B cell (primary cell): ENCODE data around the gene JPT1. TPM values are rescaled to one million over a fixed set of nuclear protein-coding genes. Genes with fewer than 3 reads are reported as not detected.
"Not testable (repeated sequence)": the region's sequence is repeated elsewhere in the genome, so short reads cannot be mapped to it uniquely, and the experiment has no call there.

Experiments used
- ATAC-seq: fragments of 200-7000 bp; cut with Tn5 transposase; one replicate; pipeline ENCODE4 v1.10.0; 2021; ENCODE audit warnings: low read depth, mild to moderate bottlenecking, moderate number of reproducible peaks, moderate library complexity
- CTCF ChIA-PET: fragments of 350-600 bp; sonication (Branson Sonifier 250); formaldehyde crosslinking; loops from one replicate; lab custom pipeline; 2021; ENCODE audit warnings: antibody characterized with exemption, inconsistent platforms; lab: Charles Lee
- POLR2A ChIA-PET: fragments of 350-600 bp; sonication (Branson Sonifier 250); formaldehyde crosslinking; loops from one replicate; lab custom pipeline; 2021; ENCODE audit warnings: antibody characterized with exemption; lab: Charles Lee
- DNase-seq: peaks from one replicate; pipeline ENCODE4 v3.0.0; 2013
- H2AFZ ChIP-seq: 2 replicates; pipeline ENCODE4 v1.6.1; 2012; ENCODE audit warnings: mild to moderate bottlenecking, low read depth, low read length; ENCODE audit not compliant: insufficient read depth, poor library complexity, severe bottlenecking
- H3K27ac ChIP-seq, 2 donors: 1 replicate in 1 of 2; 2 replicates in 1 of 2; pipeline ENCODE4 v1.5.1; 2012 to 2013; ENCODE audit warnings: low read length in 2 of 2, mild to moderate bottlenecking in 2 of 2, moderate library complexity in 1 of 2
- H3K27me3 ChIP-seq, 4 experiments: fragments of 200-600 bp in 1 of 4; sonication (generic) in 1 of 4; replicated peaks in 1 of 4; 1 replicate in 2 of 4; 2 replicates in 2 of 4; pipeline versions ENCODE4 v1.6.1 to v1.7.0; 2013 to 2016; ENCODE audit warnings: low read length in 3 of 4, mild to moderate bottlenecking in 2 of 4, mixed read lengths in 1 of 4, moderate library complexity in 1 of 4; ENCODE audit not compliant: insufficient read depth in 4 of 4, control insufficient read depth in 3 of 4; ENCODE audit errors: control extremely low read depth in 1 of 4
- H3K36me3 ChIP-seq, 2 experiments: replicated peaks in 1 of 2; 1 replicate in 1 of 2; 2 replicates in 1 of 2; pipeline versions ENCODE4 v1.6.1 to v1.7.1; 2013; ENCODE audit warnings: low read length in 1 of 2; ENCODE audit not compliant: insufficient read depth in 2 of 2, control insufficient read depth in 1 of 2; ENCODE audit errors: control extremely low read depth in 1 of 2, extremely low read depth in 1 of 2
- H3K4me1 ChIP-seq, 2 donors: fragments of 200-600 bp in 1 of 2; sonication (generic) in 1 of 2; 1 replicate in 1 of 2; 2 replicates in 1 of 2; pipeline versions ENCODE4 v1.5.1 to v1.6.1; 2013 to 2017; ENCODE audit warnings: low read length in 2 of 2; ENCODE audit not compliant: control insufficient read depth in 2 of 2, insufficient read depth in 2 of 2
- H3K4me2 ChIP-seq: replicated peaks from 2 replicates; pipeline ENCODE3; 2012; ENCODE audit warnings: mild to moderate bottlenecking, low read depth, low read length; ENCODE audit not compliant: poor library complexity, severe bottlenecking
- H3K4me3 ChIP-seq, 5 experiments: fragments of 200-600 bp in 1 of 5; sonication (generic) in 1 of 5; 1 replicate in 3 of 5; 2 replicates in 2 of 5; pipeline versions ENCODE4 v1.5.1 to v1.7.0; 2011 to 2016; ENCODE audit warnings: low read length in 4 of 5, mild to moderate bottlenecking in 4 of 5, low read depth in 2 of 5, control low read depth in 1 of 5, moderate library complexity in 1 of 5; ENCODE audit not compliant: insufficient read depth in 1 of 5; ENCODE audit errors: control extremely low read depth in 1 of 5, extremely low read depth in 1 of 5
- H3K79me2 ChIP-seq: fragments of 200-600 bp; sonication (generic); one replicate; pipeline ENCODE4 v1.6.0; 2016; ENCODE audit warnings: low read length; ENCODE audit not compliant: control insufficient read depth, insufficient read depth
- H3K9ac ChIP-seq: fragments of 200-600 bp; sonication (generic); 2 replicates; pipeline ENCODE4 v1.6.1; 2017; ENCODE audit warnings: mild to moderate bottlenecking, low read length, moderate library complexity
- H3K9me3 ChIP-seq, 3 donors: one replicate each; pipeline versions ENCODE4 v1.6.1 to v1.7.1; 2013; ENCODE audit warnings: low read length in 2 of 3; ENCODE audit not compliant: control insufficient read depth in 2 of 3, insufficient read depth in 1 of 3; ENCODE audit errors: control extremely low read depth in 1 of 3
- H4K20me1 ChIP-seq: 2 replicates; pipeline ENCODE4 v1.6.0; 2012; ENCODE audit warnings: mild to moderate bottlenecking, low read length; ENCODE audit not compliant: insufficient read depth, control insufficient read depth, poor library complexity, severe bottlenecking
- H3K27ac Mint-ChIP-seq: one replicate; pipeline ENCODE4 v1.8.0; 2021; ENCODE audit warnings: mixed read lengths
- H3K27me3 Mint-ChIP-seq: one replicate; pipeline ENCODE4 v1.8.0; 2021; ENCODE audit warnings: mixed read lengths
- H3K4me1 Mint-ChIP-seq: one replicate; pipeline ENCODE4 v1.8.0; 2021; ENCODE audit warnings: mixed read lengths
- H3K4me3 Mint-ChIP-seq: one replicate; pipeline ENCODE4 v1.8.0; 2021; ENCODE audit warnings: mixed read lengths
- H3K9me3 Mint-ChIP-seq: one replicate; pipeline ENCODE4 v1.8.0; 2022; ENCODE audit warnings: mixed read lengths; ENCODE audit not compliant: insufficient read depth
- CTCF ChIP-seq: fragments of 200-600 bp; IDR thresholded peaks from one replicate; pipeline ENCODE4 v1.8.0; 2022; ENCODE audit warnings: antibody characterized with exemption, mild to moderate bottlenecking
- EZH2 ChIP-seq: IDR thresholded peaks from 2 replicates; pipeline ENCODE4 v1.6.1; 2012; ENCODE audit warnings: borderline replicate concordance, low read depth, mild to moderate bottlenecking, moderate library complexity, low read length; ENCODE audit not compliant: insufficient read depth, poor library complexity, severe bottlenecking
- WGBS: methylation state at CpG from one replicate; pipeline ENCODE4 v1.1.5; 2013; ENCODE audit warnings: missing lambda C conversion rate; ENCODE audit not compliant: insufficient coverage; 5-methylcytosine and 5-hydroxymethylcytosine counted together
- intact Hi-C: fragments of 100-400 bp; cut with micrococcal nuclease; formaldehyde crosslinking; loops from one replicate; pipeline ENCODE4 v1.10.0; 2022
- polyA plus RNA-seq: library from polyadenylated mRNA; depleted of rRNA; stranded (reverse); fragments of >200 nt; gene quantifications from 2 replicates; pipeline ENCODE4 v1.2.3, GENCODE V29; 2012
- total RNA-seq, 2 donors: library from RNA; stranded (reverse); fragments of 120-200 nt in 1 of 2; gene quantifications; 1 replicate in 1 of 2; 2 replicates in 1 of 2; pipeline versions ENCODE4 v1.2.3 to v1.2.4, GENCODE V29; 2013 to 2022

Gene JPT1
- total and polyA plus RNA-seq, 2 donors (not counting 1 experiment from before 2014, with no cell fraction given), result 34.8 to 37.6 TPM

- Mint-ChIP-seq H3K4me1 (peaks cover 13% of the 10 kb centered on the region), H3K4me3 (no peak overlapping the region), H3K9me3 (no peaks in the 10 kb centered on the region), H3K27ac (no peak overlapping the region), H3K27me3 (no peaks in the 10 kb centered on the region)
- Histone ChIP-seq H3K4me2 (no peak overlapping the region), H3K4me3 (no peak overlapping the region), H3K4me1 (peaks cover 14 to 15% of the 10 kb centered on the region in 2 donors), H4K20me1 (no peaks in the 10 kb centered on the region), H3K9ac (no peak overlapping the region), H3K9me3 (peaks cover 0 to 5% (median 0%) of the 10 kb centered on the region in 3 donors), H3K79me2 (peaks cover 7% of the 10 kb centered on the region), H3K36me3 (peaks cover 0 to 31% of the 10 kb centered on the region in 2 experiments), H3K27me3 (no peaks in the 10 kb centered on the region), H3K27ac (no peak overlapping the region), H2AFZ (no peak overlapping the region)
- DNase-seq (no peak), ATAC-seq (no peak)
- ChIA-PET POLR2A (interaction anchor here (0.6 kb wide), 1 partner anchor 71 kb away, joined by 3 read pairs; no protein-coding TSS in a partner anchor), CTCF (interaction anchor here (1.1 to 1.8 kb wide), 4 partner anchors 12 to 39 kb away, joined by 3 to 8 read pairs (median 4); no protein-coding TSS in a partner anchor)
- 100% methylated on average over 2 of the region's 13 CpGs for WGBS
- intact Hi-C loops, result no loop called here
- TF ChIP-seq EZH2 (no peak), CTCF (no peak)
Measured at GRCh38 chr17:75142236-75142971, 11.9 kb downstream of the JPT1 start.

- ChIA-PET CTCF (interaction anchor here (0.6 to 1.0 kb wide), 2 partner anchors 14 to 130 kb away, joined by 3 read pairs; no protein-coding TSS in a partner anchor), POLR2A (no interaction called here)
- no peaks in the 10 kb centered on the region for H3K27me3 ChIP-seq
- H3K9ac ChIP-seq, result no peak overlapping the region
- WGBS, result 100% methylated on average over 2 of the region's 5 CpGs
- Mint-ChIP-seq H3K4me3 (no peak overlapping the region), H3K27me3 (no peaks in the 10 kb centered on the region), H3K4me1 (peaks cover 16% of the 10 kb centered on the region), H3K27ac (no peak overlapping the region), H3K9me3 (no peaks in the 10 kb centered on the region)
- no peak overlapping the region for H3K4me2 ChIP-seq
- DNase-seq (no peak), ATAC-seq (no peak)
- no peak overlapping the region for H3K27ac ChIP-seq
- H4K20me1 ChIP-seq, result no peaks in the 10 kb centered on the region
- peaks cover 0 to 6% of the 10 kb centered on the region in 2 experiments for H3K36me3 ChIP-seq
- H3K4me1 ChIP-seq, result peaks cover 14 to 15% of the 10 kb centered on the region in 2 donors
- intact Hi-C loops, result no loop called here
- H3K4me3 ChIP-seq, result no peak overlapping the region
- TF ChIP-seq EZH2, result no peak
- no peak for TF ChIP-seq CTCF
- H3K79me2 ChIP-seq, result peaks cover 7% of the 10 kb centered on the region
- no peak overlapping the region for H2AFZ ChIP-seq
- peaks cover 0 to 5% (median 0%) of the 10 kb centered on the region in 3 donors for H3K9me3 ChIP-seq
Measured at GRCh38 chr17:75138519-75138918, 15.8 kb downstream of the JPT1 start.

GRCh38 chr17:75137762-75138161, 16.6 kb downstream of the JPT1 start:
- peaks cover 16% of the 10 kb centered on the region for H3K4me1 Mint-ChIP-seq
- DNase-seq, H3K9ac ChIP-seq, H4K20me1 ChIP-seq, H3K9me3 Mint-ChIP-seq, intact Hi-C loops, H3K4me3 Mint-ChIP-seq, H3K9me3 ChIP-seq, H3K27ac Mint-ChIP-seq, H3K27me3 ChIP-seq, H3K79me2 ChIP-seq, H2AFZ ChIP-seq, H3K27ac ChIP-seq, H3K27me3 Mint-ChIP-seq, ATAC-seq, H3K36me3 ChIP-seq, H3K4me3 ChIP-seq, H3K4me2 ChIP-seq: not testable (repeated sequence)
- peaks cover 14 to 15% of the 10 kb centered on the region in 2 donors for H3K4me1 ChIP-seq
- POLR2A ChIA-PET, result interaction anchor here (1.1 kb wide), 1 partner anchor 24 kb away, joined by 3 read pairs; no protein-coding TSS in a partner anchor
- CTCF ChIA-PET, result interaction anchor here (0.6 to 1.3 kb wide), 4 partner anchors 24 to 73 kb away, joined by 3 to 8 read pairs (median 3); no protein-coding TSS in a partner anchor
- 92% methylated on average over 5 of the region's 9 CpGs for WGBS
